Keratinocyte (primary cell): ENCODE measurements around the gene POMT1. TPM values are rescaled to one million over a fixed set of nuclear protein-coding genes. Genes with fewer than 3 reads are reported as not detected.

Experiments used
- DNase-seq: peaks from one replicate; pipeline ENCODE4 v3.0.0-alpha.2; 2011; ENCODE audit warnings: low read depth, missing footprints, low spot score
- FAIRE-seq: peaks from 2 replicates; lab custom pipeline; 2011; peaks lifted over from hg19 to GRCh38; lab: Jason Lieb, UNC
- H2AFZ ChIP-seq: 2 replicates; pipeline ENCODE4 v1.6.0; 2012; ENCODE audit warnings: low read length, control low read depth, inconsistent platforms; ENCODE audit not compliant: control insufficient read depth
- H3K27ac ChIP-seq: 2 replicates; pipeline ENCODE4 v1.5.1; 2011; ENCODE audit warnings: low read length; ENCODE audit not compliant: control insufficient read depth, insufficient read depth
- H3K27me3 ChIP-seq: 3 replicates; pipeline ENCODE4 v1.6.0; 2011; ENCODE audit warnings: low read length; ENCODE audit not compliant: control insufficient read depth, insufficient read depth; ENCODE audit errors: extremely low read depth
- H3K36me3 ChIP-seq, 2 experiments: 2 replicates in 1 of 2; 3 replicates in 1 of 2; pipeline ENCODE4 v1.5.1; 2011; ENCODE audit warnings: low read length in 2 of 2, mild to moderate bottlenecking in 1 of 2; ENCODE audit not compliant: control insufficient read depth in 2 of 2, insufficient read depth in 2 of 2; ENCODE audit errors: extremely low read depth in 1 of 2
- H3K4me1 ChIP-seq: 3 replicates; pipeline ENCODE4 v1.5.1; 2011; ENCODE audit warnings: low read length; ENCODE audit not compliant: control insufficient read depth, insufficient read depth; ENCODE audit errors: extremely low read depth
- H3K4me2 ChIP-seq: 3 replicates; pipeline ENCODE4 v1.6.0; 2011; ENCODE audit warnings: low read depth, low read length; ENCODE audit not compliant: control insufficient read depth, insufficient read depth; ENCODE audit errors: extremely low read depth
- H3K4me3 ChIP-seq, 3 experiments: fragments of 200-600 bp in 1 of 3; sonication (generic) in 1 of 3; 2 replicates in 2 of 3; 3 replicates in 1 of 3; pipeline ENCODE4 v1.5.1; 2011 to 2016; ENCODE audit warnings: low read length in 3 of 3, mild to moderate bottlenecking in 3 of 3, control low read depth in 2 of 3, inconsistent platforms in 1 of 3, low read depth in 1 of 3, mixed read lengths in 1 of 3, mixed run types in 1 of 3, moderate library complexity in 1 of 3; ENCODE audit not compliant: control insufficient read depth in 2 of 3, insufficient read depth in 2 of 3; ENCODE audit errors: extremely low read depth in 1 of 3
- H3K79me2 ChIP-seq: 2 replicates; pipeline ENCODE4 v1.6.0; 2012; ENCODE audit warnings: low read length; ENCODE audit not compliant: control insufficient read depth, insufficient read depth
- H3K9ac ChIP-seq: 3 replicates; pipeline ENCODE4 v1.6.0; 2011; ENCODE audit warnings: low read length; ENCODE audit not compliant: control insufficient read depth, insufficient read depth; ENCODE audit errors: extremely low read depth
- H3K9me1 ChIP-seq: 3 replicates; pipeline ENCODE4 v1.6.0; 2011; ENCODE audit warnings: low read length; ENCODE audit not compliant: control insufficient read depth, insufficient read depth; ENCODE audit errors: extremely low read depth
- H3K9me3 ChIP-seq: 2 replicates; pipeline ENCODE4 v1.5.1; 2012; ENCODE audit warnings: low read depth, low read length; ENCODE audit not compliant: control insufficient read depth
- H4K20me1 ChIP-seq: 3 replicates; pipeline ENCODE4 v1.6.0; 2011; ENCODE audit warnings: low read length; ENCODE audit not compliant: control insufficient read depth, insufficient read depth; ENCODE audit errors: extremely low read depth
- CTCF ChIP-seq, 3 experiments: IDR thresholded peaks in 1 of 3; conservative IDR thresholded peaks in 1 of 3; optimal IDR thresholded peaks in 1 of 3; 2 replicates in 2 of 3; 3 replicates in 1 of 3; pipeline versions ENCODE3 to v1.5.1; 2011; ENCODE audit warnings: low read length in 3 of 3, mild to moderate bottlenecking in 3 of 3, moderate library complexity in 2 of 3, control low read depth in 1 of 3, inconsistent platforms in 1 of 3; ENCODE audit not compliant: insufficient read depth in 2 of 3; ENCODE audit errors: extremely low read depth in 1 of 3
- EZH2 ChIP-seq: IDR thresholded peaks from one replicate; pipeline ENCODE4 v1.6.1; 2012; ENCODE audit warnings: inconsistent platforms, mild to moderate bottlenecking, low read length, moderate library complexity
- dilution Hi-C: fragments of 300-500 bp; cut with MboI; formaldehyde crosslinking; loops from one replicate; pipeline ENCODE4 v1.7.0; 2020; ENCODE audit warnings: low sequenced_read_pairs; ENCODE audit not compliant: extremely low pct_ligation_motif_present
- polyA plus RNA-seq, 5 experiments: library from polyadenylated mRNA; depleted of rRNA in 3 of 5; stranded (reverse) in 3 of 5; stranded (forward) in 1 of 5; unstranded in 1 of 5; fragments of >200 nt; gene quantifications; 1 replicate in 1 of 5; 2 replicates in 3 of 5; 3 replicates in 1 of 5; pipeline versions ENCODE4 v1.2.1 to v1.2.3, GENCODE V29; 2011 to 2012; ENCODE audit warnings: missing spikeins in 2 of 5, low read depth in 1 of 5, low replicate concordance in 1 of 5

POMT1 gene
- polyA plus RNA-seq, 1 donor (not counting 4 experiments of a cell fraction or from before 2014, with no cell fraction given): 10.3 TPM

- H3K9ac ChIP-seq: no peak overlapping the region
- TF ChIP-seq EZH2 (no peak), CTCF (optimal IDR thresholded peaks at IDR 0.05 in 1 of 3, IDR thresholded peaks at IDR 0.05 in 1 of 3, conservative IDR thresholded peaks at IDR 0.05 in 1 of 3; ENCODE audit: extremely low read depth in 1 of 3, insufficient read depth in 2 of 3, low read length in 3 of 3) (no peak)
- peak overlapping the region; percentile 39 for H3K4me2 ChIP-seq
- no peaks in the 10 kb centered on the region for H3K9me3 ChIP-seq
- no peak overlapping the region for H3K27ac ChIP-seq
- dilution Hi-C loops: no loop called here
- H2AFZ ChIP-seq: no peak overlapping the region
- peaks cover 7% of the 10 kb centered on the region for H3K4me1 ChIP-seq
- no peak for DNase-seq
- H3K9me1 ChIP-seq: no peaks in the 10 kb centered on the region
- FAIRE-seq: peak; percentile 34
- no peaks in the 10 kb centered on the region for H3K27me3 ChIP-seq
- no peaks in the 10 kb centered on the region for H3K36me3 ChIP-seq
- H3K4me3 ChIP-seq: no peak overlapping the region
- H4K20me1 ChIP-seq: no peaks in the 10 kb centered on the region
- no peaks in the 10 kb centered on the region for H3K79me2 ChIP-seq
Measured at GRCh38 chr9:131562032-131562959, 59.6 kb downstream of the POMT1 start.

GRCh38 chr9:131565369-131565768, 62.7 kb downstream of the POMT1 start:
- Histone ChIP-seq H3K36me3 (no peaks in the 10 kb centered on the region), H2AFZ (no peak overlapping the region), H3K4me2 (no peak overlapping the region), H3K4me1 (peaks cover 7% of the 10 kb centered on the region), H3K9me3 (no peaks in the 10 kb centered on the region), H3K9ac (no peak overlapping the region), H3K27me3 (no peaks in the 10 kb centered on the region), H3K9me1 (no peaks in the 10 kb centered on the region), H3K79me2 (no peaks in the 10 kb centered on the region), H3K27ac (no peak overlapping the region), H4K20me1 (no peaks in the 10 kb centered on the region), H3K4me3 (no peak overlapping the region)
- DNase-seq: no peak
- no peak for TF ChIP-seq EZH2
- TF ChIP-seq CTCF (optimal IDR thresholded peaks at IDR 0.05 in 1 of 3, IDR thresholded peaks at IDR 0.05 in 1 of 3, conservative IDR thresholded peaks at IDR 0.05 in 1 of 3; ENCODE audit: extremely low read depth in 1 of 3, insufficient read depth in 2 of 3, low read length in 3 of 3): no peak
- FAIRE-seq: no peak
- dilution Hi-C loops: no loop called here
